Liver (tissue), 9 donors: ENCODE data around the gene TSPYL4. TPM values are rescaled to one million over a fixed set of nuclear protein-coding genes. Genes with fewer than 3 reads are reported as not detected.
A peak's percentile ranks its signal among the peaks of the same experiment; 100 is the strongest.

Experiments
- DNase-seq: peaks from one replicate; pipeline ENCODE4 v3.0.0-alpha.2; 2017; ENCODE audit warnings: low spot score
- H3K27ac ChIP-seq, 2 donors: one replicate each; pipeline ENCODE4 v1.7.0; 2013; ENCODE audit warnings: inconsistent platforms in 2 of 2, low read length in 2 of 2, control low read depth in 1 of 2, low read depth in 1 of 2, mild to moderate bottlenecking in 1 of 2
- H3K27me3 ChIP-seq, 4 donors: one replicate each; pipeline versions ENCODE4 v1.6.1 to v1.7.0; 2013; ENCODE audit warnings: low read length in 3 of 4, inconsistent platforms in 1 of 4, mild to moderate bottlenecking in 1 of 4, moderate library complexity in 1 of 4; ENCODE audit not compliant: control insufficient read depth in 4 of 4, insufficient read depth in 4 of 4
- H3K36me3 ChIP-seq, 4 donors: one replicate each; pipeline versions ENCODE4 v1.6.1 to v1.7.0; 2013; ENCODE audit warnings: low read length in 3 of 4, mild to moderate bottlenecking in 3 of 4, low read depth in 1 of 4, moderate library complexity in 1 of 4; ENCODE audit not compliant: control insufficient read depth in 4 of 4, insufficient read depth in 3 of 4
- H3K4me1 ChIP-seq, 4 donors: one replicate each; pipeline versions ENCODE4 v1.6.1 to v1.7.0; 2013; ENCODE audit warnings: low read length in 3 of 4, mild to moderate bottlenecking in 3 of 4, moderate library complexity in 1 of 4; ENCODE audit not compliant: control insufficient read depth in 4 of 4, insufficient read depth in 4 of 4
- H3K4me3 ChIP-seq, 3 donors: one replicate each; pipeline versions ENCODE4 v1.6.1 to v1.7.0; 2013; ENCODE audit warnings: low read length in 3 of 3, control low read depth in 1 of 3, low read depth in 1 of 3, mild to moderate bottlenecking in 1 of 3
- H3K9ac ChIP-seq, 2 donors: one replicate each; pipeline ENCODE4 v1.7.0; 2013; ENCODE audit warnings: low read length in 2 of 2, mild to moderate bottlenecking in 2 of 2, moderate library complexity in 2 of 2, control low read depth in 1 of 2, low read depth in 1 of 2
- H3K9me3 ChIP-seq, 4 donors: one replicate each; pipeline versions ENCODE4 v1.6.1 to v1.7.0; 2013; ENCODE audit warnings: low read length in 3 of 4; ENCODE audit not compliant: control insufficient read depth in 4 of 4
- ATF3 ChIP-seq: IDR thresholded peaks from 2 replicates; pipeline ENCODE4 v1.6.1; 2016; ENCODE audit warnings: antibody characterized with exemption
- EGR1 ChIP-seq, 2 donors: IDR thresholded peaks; 2 replicates each; pipeline ENCODE4 v1.6.1; 2016 to 2018; ENCODE audit warnings: antibody characterized with exemption in 2 of 2, low read depth in 2 of 2
- FOXA1 ChIP-seq: IDR thresholded peaks from 2 replicates; pipeline ENCODE4 v1.6.1; 2016; ENCODE audit warnings: antibody characterized with exemption
- FOXA2 ChIP-seq: IDR thresholded peaks from 2 replicates; pipeline ENCODE4 v1.6.1; 2016; ENCODE audit warnings: antibody characterized with exemption
- GABPA ChIP-seq, 2 donors: IDR thresholded peaks in 1 of 2; conservative IDR thresholded peaks in 1 of 2; 2 replicates each; pipeline ENCODE4 v1.6.1; 2016; ENCODE audit warnings: antibody characterized with exemption in 2 of 2, mild to moderate bottlenecking in 1 of 2, moderate library complexity in 1 of 2
- HNF4A ChIP-seq, 2 donors: conservative IDR thresholded peaks; 2 replicates each; pipeline ENCODE4 v1.6.1; 2016; ENCODE audit warnings: antibody characterized with exemption in 2 of 2, mild to moderate bottlenecking in 2 of 2
- HNF4G ChIP-seq: IDR thresholded peaks from 2 replicates; pipeline ENCODE4 v1.6.1; 2016; ENCODE audit warnings: antibody characterized with exemption
- JUND ChIP-seq, 2 donors: IDR thresholded peaks; 2 replicates each; pipeline ENCODE4 v1.6.1; 2016; ENCODE audit warnings: antibody characterized with exemption in 2 of 2
- NR2F2 ChIP-seq: IDR thresholded peaks from 2 replicates; pipeline ENCODE4 v1.6.1; 2016; ENCODE audit warnings: antibody characterized with exemption
- RAD21 ChIP-seq, 2 donors: IDR thresholded peaks; 2 replicates each; pipeline ENCODE4 v1.6.1; 2016; ENCODE audit warnings: antibody characterized with exemption in 2 of 2, mild to moderate bottlenecking in 2 of 2
- SP1 ChIP-seq: IDR thresholded peaks from 2 replicates; pipeline ENCODE4 v1.6.1; 2018; ENCODE audit warnings: antibody characterized with exemption, mild to moderate bottlenecking
- YY1 ChIP-seq: IDR thresholded peaks from 2 replicates; pipeline ENCODE4 v1.6.1; 2016; ENCODE audit warnings: antibody characterized with exemption, mild to moderate bottlenecking
- WGBS: extraction: QIAGEN DNeasy Blood & Tissue Kit; methylation state at CpG from one replicate; pipeline ENCODE4 v1.1.7; 2013; 5-methylcytosine and 5-hydroxymethylcytosine counted together
- polyA plus RNA-seq, 2 donors: library from polyadenylated mRNA; stranded (reverse) in 1 of 2; unstranded in 1 of 2; fragments of 200-250 nt in 1 of 2; fragments of >200 nt in 1 of 2; fragmentation: Nextera tagmentation in 1 of 2; extraction: Ambion mirVana in 1 of 2; gene quantifications; one replicate each; pipeline versions ENCODE4 v1.2.1 to v1.2.3, GENCODE V29; 2013 to 2015
- total RNA-seq, 2 donors: library from RNA; depleted of rRNA; stranded (reverse); fragments of >200 nt; gene quantifications; one replicate each; pipeline ENCODE4 v1.2.3, GENCODE V29; 2014
- TF ChIP-seq, protein P1 (sequence below): fragments of 150-350 bp; IDR thresholded peaks from 2 replicates; pipeline ENCODE4 v1.5.1; 2017; ENCODE audit warnings: improper control_type of control experiment, low read depth, low read length; ENCODE audit not compliant: missing input control
- TF ChIP-seq, protein P2 (sequence below): IDR thresholded peaks from 2 replicates; pipeline ENCODE4 v1.6.1; 2016; ENCODE audit warnings: antibody characterized with exemption
- donor health status: healthy.
- donor health status: healthy.
- donor health status: healthy.
- donor health status: healthy.
- donor health status: healthy.

The TSPYL4 gene
- total and polyA plus RNA-seq, 4 donors: 3.6 to 7.4 (median 3.8) TPM

DNA sequence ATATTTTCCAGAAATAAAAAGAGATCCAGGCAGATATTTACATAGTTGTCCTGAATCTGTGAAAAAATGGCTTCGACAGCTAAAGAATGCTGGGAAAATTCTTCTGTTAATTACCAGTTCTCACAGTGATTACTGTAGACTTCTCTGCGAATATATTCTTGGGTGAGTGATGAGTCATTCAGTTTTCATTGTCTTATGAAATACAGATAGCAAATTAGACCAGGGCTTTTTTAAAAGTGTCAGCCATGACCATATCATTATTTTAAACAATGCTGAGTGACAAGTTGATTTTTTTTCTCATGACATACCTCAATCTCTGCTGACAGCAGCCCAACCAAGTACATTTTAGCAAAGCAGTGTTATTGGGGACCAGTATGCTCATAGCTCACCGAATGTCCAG lies 32.8 kb downstream of the TSPYL4 start:
- no peak for DNase-seq
- H3K4me3 ChIP-seq: no peak overlapping the region
- WGBS: 93% methylated on average over 3 of the region's 3 CpGs
- no peak overlapping the region for H3K27ac ChIP-seq
- peaks cover 0 to 3% (median 3%) of the 10 kb centered on the region in 4 donors for H3K36me3 ChIP-seq
- TF ChIP-seq RAD21 (IDR thresholded peaks at IDR 0.05) (no peak), ATF3 (no peak), HNF4G (no peak), FOXA2 (no peak)
- TF ChIP-seq, protein P1, sequence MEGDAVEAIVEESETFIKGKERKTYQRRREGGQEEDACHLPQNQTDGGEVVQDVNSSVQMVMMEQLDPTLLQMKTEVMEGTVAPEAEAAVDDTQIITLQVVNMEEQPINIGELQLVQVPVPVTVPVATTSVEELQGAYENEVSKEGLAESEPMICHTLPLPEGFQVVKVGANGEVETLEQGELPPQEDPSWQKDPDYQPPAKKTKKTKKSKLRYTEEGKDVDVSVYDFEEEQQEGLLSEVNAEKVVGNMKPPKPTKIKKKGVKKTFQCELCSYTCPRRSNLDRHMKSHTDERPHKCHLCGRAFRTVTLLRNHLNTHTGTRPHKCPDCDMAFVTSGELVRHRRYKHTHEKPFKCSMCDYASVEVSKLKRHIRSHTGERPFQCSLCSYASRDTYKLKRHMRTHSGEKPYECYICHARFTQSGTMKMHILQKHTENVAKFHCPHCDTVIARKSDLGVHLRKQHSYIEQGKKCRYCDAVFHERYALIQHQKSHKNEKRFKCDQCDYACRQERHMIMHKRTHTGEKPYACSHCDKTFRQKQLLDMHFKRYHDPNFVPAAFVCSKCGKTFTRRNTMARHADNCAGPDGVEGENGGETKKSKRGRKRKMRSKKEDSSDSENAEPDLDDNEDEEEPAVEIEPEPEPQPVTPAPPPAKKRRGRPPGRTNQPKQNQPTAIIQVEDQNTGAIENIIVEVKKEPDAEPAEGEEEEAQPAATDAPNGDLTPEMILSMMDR: no peak
- no peak overlapping the region for H3K9ac ChIP-seq
- no peaks in the 10 kb centered on the region for H3K27me3 ChIP-seq
- no peaks in the 10 kb centered on the region for H3K4me1 ChIP-seq
- H3K9me3 ChIP-seq: no peaks in the 10 kb centered on the region

GRCh38 chr6:116218866-116219265 lies 35.0 kb downstream of the TSPYL4 start:
- no peaks in the 10 kb centered on the region for H3K27me3 ChIP-seq
- peaks cover 0 to 3% (median 1%) of the 10 kb centered on the region in 4 donors for H3K36me3 ChIP-seq
- no peaks in the 10 kb centered on the region for H3K9me3 ChIP-seq
- no peak overlapping the region for H3K9ac ChIP-seq
- DNase-seq: no peak
- H3K27ac ChIP-seq: no peak overlapping the region
- no peak overlapping the region for H3K4me3 ChIP-seq
- no peaks in the 10 kb centered on the region for H3K4me1 ChIP-seq
- TF ChIP-seq EGR1 (IDR thresholded peaks at IDR 0.05; ENCODE audit: low read depth in 2 of 2): no peak
- TF ChIP-seq RAD21 (IDR thresholded peaks at IDR 0.05): no peak
- no peak for TF ChIP-seq GABPA (IDR thresholded peaks at IDR 0.05 in 1 of 2, conservative IDR thresholded peaks at IDR 0.05 in 1 of 2)
- no peak for TF ChIP-seq FOXA2
- TF ChIP-seq HNF4A (conservative IDR thresholded peaks at IDR 0.05): no peak
- no peak for TF ChIP-seq SP1
- no peak for TF ChIP-seq NR2F2
- no peak for TF ChIP-seq FOXA1
- TF ChIP-seq YY1: no peak
- TF ChIP-seq HNF4G: no peak
- TF ChIP-seq JUND (IDR thresholded peaks at IDR 0.05): no peak
- WGBS: 96% methylated on average over 5 of the region's 5 CpGs

GRCh38 chr6:116218172-116218633 lies 35.7 kb downstream of the TSPYL4 start:
- no peak for DNase-seq
- H3K27ac ChIP-seq: no peak overlapping the region
- no peaks in the 10 kb centered on the region for H3K9me3 ChIP-seq
- TF ChIP-seq, protein P1: peak; percentile 12
- TF ChIP-seq, protein P2, sequence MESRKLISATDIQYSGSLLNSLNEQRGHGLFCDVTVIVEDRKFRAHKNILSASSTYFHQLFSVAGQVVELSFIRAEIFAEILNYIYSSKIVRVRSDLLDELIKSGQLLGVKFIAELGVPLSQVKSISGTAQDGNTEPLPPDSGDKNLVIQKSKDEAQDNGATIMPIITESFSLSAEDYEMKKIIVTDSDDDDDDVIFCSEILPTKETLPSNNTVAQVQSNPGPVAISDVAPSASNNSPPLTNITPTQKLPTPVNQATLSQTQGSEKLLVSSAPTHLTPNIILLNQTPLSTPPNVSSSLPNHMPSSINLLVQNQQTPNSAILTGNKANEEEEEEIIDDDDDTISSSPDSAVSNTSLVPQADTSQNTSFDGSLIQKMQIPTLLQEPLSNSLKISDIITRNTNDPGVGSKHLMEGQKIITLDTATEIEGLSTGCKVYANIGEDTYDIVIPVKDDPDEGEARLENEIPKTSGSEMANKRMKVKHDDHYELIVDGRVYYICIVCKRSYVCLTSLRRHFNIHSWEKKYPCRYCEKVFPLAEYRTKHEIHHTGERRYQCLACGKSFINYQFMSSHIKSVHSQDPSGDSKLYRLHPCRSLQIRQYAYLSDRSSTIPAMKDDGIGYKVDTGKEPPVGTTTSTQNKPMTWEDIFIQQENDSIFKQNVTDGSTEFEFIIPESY: no peak
- TF ChIP-seq RAD21 (IDR thresholded peaks at IDR 0.05): peak; percentile 64 to 66
- H3K4me3 ChIP-seq: no peak overlapping the region
- H3K9ac ChIP-seq: no peak overlapping the region
- H3K36me3 ChIP-seq: peaks cover 0 to 5% (median 1%) of the 10 kb centered on the region in 4 donors
- no peaks in the 10 kb centered on the region for H3K27me3 ChIP-seq
- no peaks in the 10 kb centered on the region for H3K4me1 ChIP-seq
- 59% methylated on average over 3 of the region's 3 CpGs for WGBS
